Dermis microvascular lymphatic vessel endothelial cell (primary cell): Measurements from ENCODE around the gene AADACL4. TPM values are rescaled to one million over a fixed set of nuclear protein-coding genes. Genes with fewer than 3 reads are reported as not detected.
"Not testable (repeated sequence)": the region's sequence is repeated elsewhere in the genome, so short reads cannot be mapped to it uniquely, and the experiment has no call there.

ENCODE experiments used
- DNase-seq, 2 donors: peaks; one replicate each; pipeline versions ENCODE4 v3.0.0 to v3.0.0-alpha.2; 2010; ENCODE audit warnings: low read depth in 2 of 2
- total RNA-seq: library from RNA; depleted of rRNA; stranded (reverse); fragments of >200 nt; gene quantifications from 2 replicates; pipeline ENCODE4 v1.2.1, GENCODE V29; 2014

AADACL4 gene
- total RNA-seq, 1 donor from 2014 or later, result not detected

- DNase-seq, result not testable (repeated sequence)
Observed at GRCh38 chr1:12657885-12658512, 14.1 kb downstream of the AADACL4 start.

GRCh38 chr1:12658531-12659453 lies 14.9 kb downstream of the AADACL4 start:
- peak; percentile 75 to 77 for DNase-seq

- no peak for DNase-seq
Observed at GRCh38 chr1:12661606-12662219, 17.8 kb downstream of the AADACL4 start.

GRCh38 chr1:12662556-12662955 lies 18.7 kb downstream of the AADACL4 start:
- no peak for DNase-seq

GRCh38 chr1:12665511-12665910 lies 21.6 kb downstream of the AADACL4 start:
- no peak for DNase-seq

GRCh38 chr1:12666141-12666735 lies 22.4 kb downstream of the AADACL4 start:
- DNase-seq, result peak in 1 of 2 donors; percentile 24

- no peak for DNase-seq
Observed at GRCh38 chr1:12669529-12670068, 25.7 kb downstream of the AADACL4 start.

GRCh38 chr1:12674358-12674757 lies 30.5 kb downstream of the AADACL4 start:
- DNase-seq, result no peak

- not testable (repeated sequence) for DNase-seq
Observed at GRCh38 chr1:12676122-12676521, 32.2 kb downstream of the AADACL4 start.

GRCh38 chr1:12677565-12677964 lies 33.7 kb downstream of the AADACL4 start:
- no peak for DNase-seq

GRCh38 chr1:12678350-12678749 lies 34.5 kb downstream of the AADACL4 start:
- no peak for DNase-seq

GRCh38 chr1:12678820-12679219 lies 34.9 kb downstream of the AADACL4 start:
- no peak for DNase-seq

- no peak for DNase-seq
Observed at GRCh38 chr1:12690156-12690555, 46.3 kb downstream of the AADACL4 start.

GRCh38 chr1:12692967-12693782 lies 49.3 kb downstream of the AADACL4 start:
- DNase-seq, result no peak

- DNase-seq, result no peak
Observed at GRCh38 chr1:12696658-12697057, 52.8 kb downstream of the AADACL4 start.

- DNase-seq, result no peak
Observed at GRCh38 chr1:12697397-12697796, 53.5 kb downstream of the AADACL4 start.

GRCh38 chr1:12703821-12704451 lies 60.1 kb downstream of the AADACL4 start:
- DNase-seq, result no peak

GRCh38 chr1:12706061-12706460 lies 62.2 kb downstream of the AADACL4 start:
- no peak for DNase-seq

- no peak for DNase-seq
Observed at GRCh38 chr1:12708396-12709090, 64.7 kb downstream of the AADACL4 start.

- DNase-seq, result no peak
Observed at GRCh38 chr1:12709091-12709491, 65.2 kb downstream of the AADACL4 start.
